HepG2 (cell line): Measurements from ENCODE around the gene SIVA1. TPM values are rescaled to one million over a fixed set of nuclear protein-coding genes. Genes with fewer than 3 reads are reported as not detected.

Experiments used
- AGO2 ChIP-seq: fragments of 200-400 bp; formaldehyde crosslinking; optimal IDR thresholded peaks from 2 replicates; pipeline ENCODE3; 2017; ENCODE audit warnings: mild to moderate bottlenecking, low read depth, low read length, moderate library complexity
- BCLAF1 ChIP-seq: fragments of 450-650 bp; IDR thresholded peaks from 2 replicates; pipeline ENCODE4 v1.6.1; 2017; ENCODE audit warnings: mild to moderate bottlenecking
- ERF ChIP-seq: IDR thresholded peaks from 2 replicates; pipeline ENCODE4 v1.6.1; 2018; ENCODE audit warnings: missing biosample characterization, missing genetic modification reagents
- HNF4A ChIP-seq: sonication (generic); formaldehyde crosslinking; IDR thresholded peaks from 2 replicates; pipeline ENCODE4 v1.4.0; 2020; ENCODE audit warnings: missing genetic modification reagents
- KAT7 ChIP-seq: IDR thresholded peaks from 2 replicates; pipeline ENCODE4 v1.6.1; 2018; ENCODE audit warnings: borderline replicate concordance, missing compliant biosample characterization
- NKX3-1 ChIP-seq: sonication (generic); formaldehyde crosslinking; IDR thresholded peaks from 2 replicates; pipeline ENCODE4 v1.5.0; 2020; ENCODE audit warnings: missing genetic modification reagents
- RARA ChIP-seq: IDR thresholded peaks from 2 replicates; pipeline ENCODE4 v1.6.1; 2016; ENCODE audit warnings: missing genetic modification reagents, missing compliant biosample characterization
- SSRP1 ChIP-seq: IDR thresholded peaks from 2 replicates; pipeline ENCODE4 v1.6.1; 2016; ENCODE audit warnings: control low read depth
- TBL1XR1 ChIP-seq: fragments of 150-350 bp; IDR thresholded peaks from 2 replicates; pipeline ENCODE4 v1.6.1; 2014; ENCODE audit warnings: borderline replicate concordance, low read length; ENCODE audit not compliant: partially characterized antibody
- ZBTB44 ChIP-seq: sonication (generic); formaldehyde crosslinking; IDR thresholded peaks from 2 replicates; pipeline ENCODE4 v1.4.0; 2020; ENCODE audit warnings: missing genetic modification reagents
- ZNF281 ChIP-seq: sonication (generic); formaldehyde crosslinking; IDR thresholded peaks from 2 replicates; pipeline ENCODE4 v1.4.0; 2020; ENCODE audit warnings: missing genetic modification reagents, borderline replicate concordance
- ZNF317 ChIP-seq: sonication (generic); formaldehyde crosslinking; IDR thresholded peaks from 2 replicates; pipeline ENCODE4 v1.5.0; 2020; ENCODE audit warnings: mild to moderate bottlenecking, missing genetic modification reagents
- ZNF652 ChIP-seq: IDR thresholded peaks from 2 replicates; pipeline ENCODE4 v1.6.1; 2016; ENCODE audit warnings: low read depth, borderline replicate concordance
- ZNF670 ChIP-seq: sonication (generic); formaldehyde crosslinking; IDR thresholded peaks from 2 replicates; pipeline ENCODE4 v1.8.0; 2022; ENCODE audit warnings: mild to moderate bottlenecking, missing genetic modification reagents, borderline replicate concordance
- polyA plus RNA-seq, 8 experiments: library from polyadenylated mRNA; depleted of rRNA in 3 of 8; stranded (reverse) in 7 of 8; unstranded in 1 of 8; fragments of >200 nt; fragmentation: Illumina TruSeq in 4 of 8; extraction: Trizol in 4 of 8; gene quantifications; 2 replicates each; pipeline versions ENCODE4 v1.2.1 to v1.2.3, GENCODE V29; 2011 to 2016; ENCODE audit warnings: low read depth in 4 of 8, missing spikeins in 1 of 8, mixed read lengths in 1 of 8; ENCODE audit not compliant: insufficient read depth in 1 of 8
- total RNA-seq, 5 experiments: library from RNA; depleted of rRNA; stranded (reverse); fragments of >200 nt; fragmentation: Illumina TruSeq; extraction: Trizol; gene quantifications; 2 replicates each; pipeline ENCODE4 v1.2.3, GENCODE V29; 2016; ENCODE audit warnings: low read depth in 1 of 5
- TF ChIP-seq, protein P1 (sequence below): sonication (generic); formaldehyde crosslinking; IDR thresholded peaks from 2 replicates; pipeline ENCODE4 v1.4.0; 2020; ENCODE audit warnings: low read depth, missing genetic modification reagents

Gene SIVA1
- total and polyA plus RNA-seq, 2 of the 13 experiments (the other 11 are each of a cell fraction or from before 2014, with no cell fraction given), result 123 to 186 TPM

DNA sequence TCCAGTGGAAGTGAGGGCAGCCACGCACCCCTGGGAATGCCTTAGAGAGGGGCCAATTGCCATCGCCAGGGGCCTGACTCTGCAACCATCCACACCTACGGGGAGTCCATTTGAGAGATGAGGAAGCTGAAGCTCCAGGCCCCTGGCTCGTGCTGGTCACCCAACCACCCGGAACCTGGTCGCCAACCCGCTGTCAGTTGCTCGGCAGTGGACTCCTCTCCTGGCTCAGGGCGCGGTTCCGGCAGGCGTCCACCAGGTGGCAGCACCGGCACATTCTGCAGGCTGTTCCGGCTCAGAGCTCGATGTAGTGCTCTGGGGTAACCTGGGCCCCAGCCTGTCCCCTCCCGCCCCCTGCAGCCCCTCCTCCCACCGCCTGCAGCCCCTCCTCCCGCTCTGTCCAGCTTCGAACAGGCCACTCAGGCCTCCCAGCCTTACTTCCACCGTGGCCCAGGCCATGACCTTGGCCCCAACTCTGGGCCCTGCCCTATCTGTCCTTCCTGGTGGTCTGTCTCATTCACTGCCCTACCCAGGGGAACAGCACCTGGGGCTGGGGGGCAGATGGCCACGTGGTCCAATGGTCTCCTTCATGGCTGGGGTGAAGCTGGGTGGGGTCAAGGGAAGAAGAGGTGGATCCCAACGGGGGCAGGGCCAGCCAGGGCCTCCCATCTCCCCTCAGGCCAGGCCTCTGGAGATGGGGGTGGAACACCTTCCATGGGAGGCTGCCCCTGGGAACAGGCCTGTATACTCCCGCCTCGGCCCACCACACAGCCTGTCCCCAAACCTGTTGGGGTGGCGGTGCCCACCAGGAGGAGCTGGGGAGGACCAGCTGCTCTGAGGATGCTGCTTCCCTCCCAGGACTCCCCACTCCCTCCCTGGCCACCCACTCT is 15.7 kb downstream of the SIVA1 start (continued):
- TF ChIP-seq ZNF281 (peak; percentile 81; the same call in 1 of the 2 replicates), NKX3-1 (0 out of 2 replicates have a peak, but pooled peaks have one; percentile 40), ERF (CRISPR knock-in tag) (no peak; the same call in 1 of the 2 replicates), AGO2 (peak; percentile 96), RARA (CRISPR knock-in tag) (peak; percentile 79), BCLAF1 (no peak), ZNF670 (peak; percentile 73; the same call in 1 of the 2 replicates), SSRP1 (CRISPR knock-in tag) (peak; percentile 76; the same call in 1 of the 2 replicates), ZNF317 (CRISPR knock-in tag) (no peak), ZBTB44 (CRISPR knock-in tag) (no peak), TBL1XR1 (no peak), ZNF652 (CRISPR knock-in tag) (no peak), HNF4A (CRISPR knock-in tag) (peak; percentile 55), KAT7 (no peak)
- TF ChIP-seq, protein P1, sequence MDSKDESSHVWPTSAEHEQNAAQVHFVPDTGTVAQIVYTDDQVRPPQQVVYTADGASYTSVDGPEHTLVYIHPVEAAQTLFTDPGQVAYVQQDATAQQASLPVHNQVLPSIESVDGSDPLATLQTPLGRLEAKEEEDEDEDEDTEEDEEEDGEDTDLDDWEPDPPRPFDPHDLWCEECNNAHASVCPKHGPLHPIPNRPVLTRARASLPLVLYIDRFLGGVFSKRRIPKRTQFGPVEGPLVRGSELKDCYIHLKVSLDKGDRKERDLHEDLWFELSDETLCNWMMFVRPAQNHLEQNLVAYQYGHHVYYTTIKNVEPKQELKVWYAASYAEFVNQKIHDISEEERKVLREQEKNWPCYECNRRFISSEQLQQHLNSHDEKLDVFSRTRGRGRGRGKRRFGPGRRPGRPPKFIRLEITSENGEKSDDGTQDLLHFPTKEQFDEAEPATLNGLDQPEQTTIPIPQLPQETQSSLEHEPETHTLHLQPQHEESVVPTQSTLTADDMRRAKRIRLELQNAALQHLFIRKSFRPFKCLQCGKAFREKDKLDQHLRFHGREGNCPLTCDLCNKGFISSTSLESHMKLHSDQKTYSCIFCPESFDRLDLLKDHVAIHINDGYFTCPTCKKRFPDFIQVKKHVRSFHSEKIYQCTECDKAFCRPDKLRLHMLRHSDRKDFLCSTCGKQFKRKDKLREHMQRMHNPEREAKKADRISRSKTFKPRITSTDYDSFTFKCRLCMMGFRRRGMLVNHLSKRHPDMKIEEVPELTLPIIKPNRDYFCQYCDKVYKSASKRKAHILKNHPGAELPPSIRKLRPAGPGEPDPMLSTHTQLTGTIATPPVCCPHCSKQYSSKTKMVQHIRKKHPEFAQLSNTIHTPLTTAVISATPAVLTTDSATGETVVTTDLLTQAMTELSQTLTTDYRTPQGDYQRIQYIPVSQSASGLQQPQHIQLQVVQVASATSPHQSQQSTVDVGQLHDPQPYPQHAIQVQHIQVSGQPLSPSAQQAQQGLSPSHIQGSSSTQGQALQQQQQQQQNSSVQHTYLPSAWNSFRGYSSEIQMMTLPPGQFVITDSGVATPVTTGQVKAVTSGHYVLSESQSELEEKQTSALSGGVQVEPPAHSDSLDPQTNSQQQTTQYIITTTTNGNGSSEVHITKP (CRISPR knock-in tag), result peak; percentile 81; the same call in 1 of the 2 replicates
